Activated CD4-positive, alpha-beta T cell treated with anti-CD3 and anti-CD28 coated beads for 48 hours (primary cell): Measurements from ENCODE around the gene DNAH6.

Experiments
- DNase-seq: peaks from one replicate; pipeline ENCODE4 v3.0.0-alpha.2; 2020

DNAH6 gene

GRCh38 chr2:84631047-84631446 is 114.7 kb downstream of the DNAH6 start:
- no peak for DNase-seq

GRCh38 chr2:84631985-84632384 is 115.7 kb downstream of the DNAH6 start:
- DNase-seq = no peak

GRCh38 chr2:84636080-84636971 is 120.0 kb downstream of the DNAH6 start:
- DNase-seq = no peak

GRCh38 chr2:84639751-84640150 is 123.5 kb downstream of the DNAH6 start:
- no peak for DNase-seq

GRCh38 chr2:84640411-84640810 is 124.1 kb downstream of the DNAH6 start:
- no peak for DNase-seq

GRCh38 chr2:84641021-84641420 is 124.7 kb downstream of the DNAH6 start:
- no peak for DNase-seq

GRCh38 chr2:84643991-84644390 is 127.7 kb downstream of the DNAH6 start:
- DNase-seq = no peak

- no peak for DNase-seq
Measured at GRCh38 chr2:84646514-84646913, 130.2 kb downstream of the DNAH6 start.

GRCh38 chr2:84647267-84647666 is 131.0 kb downstream of the DNAH6 start:
- no peak for DNase-seq

- DNase-seq = no peak
Measured at GRCh38 chr2:84649058-84649457, 132.8 kb downstream of the DNAH6 start.

GRCh38 chr2:84649487-84650142 is 133.3 kb downstream of the DNAH6 start:
- no peak for DNase-seq

GRCh38 chr2:84652431-84652830 is 136.1 kb downstream of the DNAH6 start:
- no peak for DNase-seq

GRCh38 chr2:84653302-84653701 is 137.0 kb downstream of the DNAH6 start:
- no peak for DNase-seq

GRCh38 chr2:84654414-84654813 is 138.1 kb downstream of the DNAH6 start:
- no peak for DNase-seq

GRCh38 chr2:84669122-84669521 is 152.8 kb downstream of the DNAH6 start:
- no peak for DNase-seq

GRCh38 chr2:84674099-84674498 is 157.8 kb downstream of the DNAH6 start:
- DNase-seq = no peak

- no peak for DNase-seq
Measured at GRCh38 chr2:84674586-84674985, 158.3 kb downstream of the DNAH6 start.

- DNase-seq = no peak
Measured at GRCh38 chr2:84676295-84676694, 160.0 kb downstream of the DNAH6 start.

- no peak for DNase-seq
Measured at GRCh38 chr2:84678214-84678613, 161.9 kb downstream of the DNAH6 start.

- no peak for DNase-seq
Measured at GRCh38 chr2:84686783-84687476, 170.6 kb downstream of the DNAH6 start.

- no peak for DNase-seq
Measured at GRCh38 chr2:84687498-84688149, 171.3 kb downstream of the DNAH6 start.

- no peak for DNase-seq
Measured at GRCh38 chr2:84690225-84690624, 173.9 kb downstream of the DNAH6 start.

GRCh38 chr2:84694088-84694622 is 177.9 kb downstream of the DNAH6 start:
- DNase-seq = peak; percentile 18
